GM19324 (cell line): ENCODE measurements around the gene TBCE.

Experiments
- ATAC-seq: cut with Tn5 transposase; IDR thresholded peaks from one replicate; pipeline ENCODE4 v1.9.1; 2021; ENCODE audit warnings: mild to moderate bottlenecking, moderate library complexity; ENCODE audit not compliant: unreplicated experiment, low FRiP score

The TBCE gene, protein sequence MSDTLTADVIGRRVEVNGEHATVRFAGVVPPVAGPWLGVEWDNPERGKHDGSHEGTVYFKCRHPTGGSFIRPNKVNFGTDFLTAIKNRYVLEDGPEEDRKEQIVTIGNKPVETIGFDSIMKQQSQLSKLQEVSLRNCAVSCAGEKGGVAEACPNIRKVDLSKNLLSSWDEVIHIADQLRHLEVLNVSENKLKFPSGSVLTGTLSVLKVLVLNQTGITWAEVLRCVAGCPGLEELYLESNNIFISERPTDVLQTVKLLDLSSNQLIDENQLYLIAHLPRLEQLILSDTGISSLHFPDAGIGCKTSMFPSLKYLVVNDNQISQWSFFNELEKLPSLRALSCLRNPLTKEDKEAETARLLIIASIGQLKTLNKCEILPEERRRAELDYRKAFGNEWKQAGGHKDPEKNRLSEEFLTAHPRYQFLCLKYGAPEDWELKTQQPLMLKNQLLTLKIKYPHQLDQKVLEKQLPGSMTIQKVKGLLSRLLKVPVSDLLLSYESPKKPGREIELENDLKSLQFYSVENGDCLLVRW

DNA sequence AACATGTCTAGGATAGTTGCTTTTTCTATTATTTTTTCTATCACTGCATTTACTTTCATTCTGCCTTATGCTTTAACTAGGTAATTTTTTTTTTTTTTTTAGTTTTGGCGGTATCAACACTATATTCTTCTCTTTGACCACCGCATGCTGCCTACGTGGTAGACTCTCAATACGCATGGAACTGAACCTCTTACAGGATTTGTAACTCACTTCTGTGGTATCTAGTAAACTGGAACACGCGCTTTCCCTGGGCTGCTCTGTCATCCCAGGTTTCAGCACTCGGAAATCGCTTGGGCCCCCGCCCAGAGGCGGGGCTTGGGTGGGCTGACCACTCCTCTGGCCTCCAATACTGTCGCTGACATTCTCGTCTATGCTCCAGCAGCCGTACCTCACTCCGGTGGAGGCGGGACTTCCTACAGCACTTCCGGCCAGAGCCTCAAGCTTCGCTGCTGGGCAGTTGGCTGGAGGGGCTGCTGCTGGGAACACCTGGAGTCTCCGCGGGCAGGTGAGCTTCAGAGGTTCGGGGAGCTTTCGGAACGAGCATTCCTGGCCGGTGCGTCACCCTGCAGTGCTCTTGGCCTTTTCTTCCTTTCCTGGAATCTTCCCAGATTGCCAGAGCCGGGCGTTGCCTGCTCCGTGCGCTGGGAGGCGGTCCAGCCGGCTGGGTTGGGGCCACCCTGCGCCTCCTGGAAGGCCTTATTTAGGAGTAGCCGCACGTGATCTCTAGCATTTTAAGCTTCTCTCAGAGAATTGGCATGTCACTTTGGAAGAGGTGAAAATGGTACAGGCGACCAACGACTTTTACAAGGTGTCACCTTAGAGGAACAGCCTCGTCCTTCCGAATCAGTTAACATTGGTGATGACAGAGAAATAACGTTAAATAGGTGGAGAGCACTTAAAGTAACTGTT, at the start of gene TBCE:
Gene TBCE, plus strand, starts transcription at position 428 of the 909 bp plus-strand sequence. CDS start 12,623 bp downstream, outside the sequence.
- peak; percentile 100 for ATAC-seq

DNA sequence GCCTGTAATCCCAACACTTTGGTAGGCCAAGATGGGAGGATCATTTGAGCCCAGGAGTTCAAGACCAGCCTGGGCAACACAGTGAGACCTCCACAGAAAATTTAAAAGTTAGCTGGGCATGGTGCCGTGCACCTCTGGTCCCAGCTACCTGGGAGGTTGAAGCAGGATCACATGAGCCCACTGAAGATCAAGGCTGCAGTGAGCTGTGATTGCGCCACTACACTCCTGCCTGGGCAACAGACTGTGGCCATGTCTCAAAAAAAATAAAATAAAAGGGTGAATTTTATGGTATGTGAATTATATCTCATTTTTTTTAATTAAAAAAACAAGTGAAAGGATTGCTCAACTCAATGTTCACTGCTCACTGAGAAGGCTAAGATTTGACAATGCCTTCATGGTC, 48.0 kb upstream of the TBCE start:
- ATAC-seq: no peak

DNA sequence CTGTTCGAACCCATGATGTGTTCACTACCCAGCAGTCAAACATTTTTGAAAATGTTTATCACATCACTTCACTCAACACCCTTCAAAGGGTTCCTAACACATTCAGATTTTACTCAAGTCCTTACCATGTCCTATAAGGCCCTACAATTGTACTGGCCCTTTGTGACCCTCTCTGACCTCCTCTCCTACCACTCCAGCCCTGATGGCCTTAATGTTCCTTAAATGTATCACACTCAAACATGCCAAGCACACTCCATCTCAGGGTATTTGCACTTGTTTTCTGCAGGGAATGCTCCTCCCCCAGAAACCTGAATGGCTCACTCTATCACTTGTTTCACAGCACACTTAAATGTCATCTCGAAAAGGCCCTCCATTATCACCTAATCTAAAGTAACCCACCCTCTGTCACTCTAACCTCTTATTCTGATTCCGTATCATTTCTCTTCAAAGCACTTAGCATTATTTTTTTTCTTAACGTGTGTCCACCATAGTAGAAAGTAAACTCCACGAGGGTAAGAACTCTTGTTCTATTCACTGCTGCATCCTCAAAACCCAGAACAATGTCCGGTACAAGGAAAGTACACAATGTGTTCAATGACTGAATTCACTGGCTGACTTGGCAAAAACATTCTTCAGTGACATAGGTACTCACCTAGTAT, 46.6 kb upstream of the TBCE start:
- ATAC-seq: no peak

DNA sequence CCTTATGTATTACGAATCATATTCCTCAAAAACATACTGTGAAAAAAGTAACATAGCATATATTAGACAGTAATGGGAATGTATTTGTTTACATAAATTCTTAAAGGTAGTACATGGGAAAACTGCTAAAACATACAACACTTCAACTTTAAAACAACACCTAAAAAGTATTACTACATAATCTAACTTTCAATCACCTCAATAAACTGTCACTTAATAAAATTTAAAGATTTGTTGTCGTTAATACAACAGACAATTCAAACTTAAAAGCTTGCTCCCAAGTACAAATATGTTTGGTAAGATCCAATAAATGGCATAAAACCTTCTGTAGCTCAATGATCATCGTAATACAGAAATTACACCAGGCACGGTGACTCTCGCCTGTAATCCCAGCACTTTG, 42.9 kb upstream of the TBCE start:
- no peak for ATAC-seq

DNA sequence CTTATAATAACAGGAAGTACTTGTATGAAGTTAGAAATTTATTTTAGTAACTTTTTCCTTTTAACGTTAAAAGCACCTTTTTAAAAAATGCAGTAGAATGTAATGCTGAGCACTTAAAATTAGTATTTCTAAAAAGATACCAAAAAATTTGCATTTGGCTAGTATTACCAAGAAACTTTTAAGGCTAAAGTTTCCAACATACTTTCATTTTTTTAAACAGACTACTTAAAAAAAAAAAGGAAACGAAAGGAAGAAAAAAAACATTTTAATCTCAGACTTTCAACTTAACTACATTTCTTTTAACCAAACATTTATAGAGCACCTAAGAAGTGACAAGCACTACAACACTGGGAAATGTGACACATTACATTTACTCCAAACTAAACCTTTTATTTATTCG, 42.1 kb upstream of the TBCE start:
- no peak for ATAC-seq

DNA sequence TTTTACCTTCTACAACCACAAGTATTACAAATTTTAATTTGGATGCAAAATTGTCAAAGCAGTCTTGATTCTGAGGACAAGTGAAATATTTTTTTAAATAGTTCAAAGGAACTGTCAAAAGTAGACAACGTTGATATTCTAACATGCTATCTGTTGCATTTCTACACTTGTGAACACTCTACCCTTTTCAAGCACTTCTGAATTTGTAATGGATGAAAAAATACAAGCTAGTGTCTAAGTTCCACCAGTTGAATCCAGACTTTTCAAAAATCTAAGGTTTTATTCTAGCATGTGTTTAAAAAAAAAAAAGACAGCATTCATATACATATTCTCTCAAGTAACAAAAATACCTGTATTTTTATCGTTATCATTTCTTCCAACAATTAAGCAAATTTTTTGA, 41.4 kb upstream of the TBCE start:
- no peak for ATAC-seq

DNA sequence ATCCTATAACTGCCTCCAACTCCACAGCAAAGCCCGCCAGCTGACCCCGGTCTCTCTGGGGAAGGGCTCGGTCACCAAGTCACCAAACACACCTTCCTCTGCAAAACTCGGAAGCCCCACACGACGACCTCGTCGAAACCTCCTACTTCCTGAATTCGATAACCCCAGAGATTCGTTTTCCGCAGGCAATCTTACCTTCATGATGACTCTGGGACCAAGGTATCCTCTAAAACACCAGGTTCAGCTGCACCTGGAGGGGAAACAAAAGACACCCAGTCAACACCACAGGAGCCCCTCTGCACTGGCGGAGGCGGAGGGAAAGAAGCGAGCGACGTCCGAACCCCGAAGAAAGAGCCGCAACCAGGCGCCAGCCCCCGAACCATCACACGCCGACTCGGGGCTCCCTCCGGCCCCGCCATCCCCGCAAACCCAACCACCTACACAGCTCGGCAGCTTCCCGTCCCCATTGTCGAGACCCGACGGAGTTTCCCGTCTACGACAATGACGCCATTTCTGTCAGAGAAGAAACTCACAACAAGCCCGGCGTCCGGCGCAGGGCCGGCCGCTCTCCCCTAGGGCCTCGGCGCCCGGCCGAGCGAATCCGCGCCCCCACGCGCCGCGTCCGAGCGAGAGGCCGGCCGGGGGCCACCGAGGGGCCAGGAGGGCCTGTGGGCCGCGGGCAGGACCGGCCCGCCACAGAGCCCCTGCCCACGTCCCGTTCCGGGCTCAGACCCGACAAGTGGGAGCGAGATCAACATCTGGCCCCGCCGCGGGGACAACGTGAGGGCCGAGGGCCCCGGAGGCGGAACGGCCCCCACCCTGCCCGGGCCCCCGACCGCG, 40.3 kb upstream of the TBCE start:
- no peak for ATAC-seq

DNA sequence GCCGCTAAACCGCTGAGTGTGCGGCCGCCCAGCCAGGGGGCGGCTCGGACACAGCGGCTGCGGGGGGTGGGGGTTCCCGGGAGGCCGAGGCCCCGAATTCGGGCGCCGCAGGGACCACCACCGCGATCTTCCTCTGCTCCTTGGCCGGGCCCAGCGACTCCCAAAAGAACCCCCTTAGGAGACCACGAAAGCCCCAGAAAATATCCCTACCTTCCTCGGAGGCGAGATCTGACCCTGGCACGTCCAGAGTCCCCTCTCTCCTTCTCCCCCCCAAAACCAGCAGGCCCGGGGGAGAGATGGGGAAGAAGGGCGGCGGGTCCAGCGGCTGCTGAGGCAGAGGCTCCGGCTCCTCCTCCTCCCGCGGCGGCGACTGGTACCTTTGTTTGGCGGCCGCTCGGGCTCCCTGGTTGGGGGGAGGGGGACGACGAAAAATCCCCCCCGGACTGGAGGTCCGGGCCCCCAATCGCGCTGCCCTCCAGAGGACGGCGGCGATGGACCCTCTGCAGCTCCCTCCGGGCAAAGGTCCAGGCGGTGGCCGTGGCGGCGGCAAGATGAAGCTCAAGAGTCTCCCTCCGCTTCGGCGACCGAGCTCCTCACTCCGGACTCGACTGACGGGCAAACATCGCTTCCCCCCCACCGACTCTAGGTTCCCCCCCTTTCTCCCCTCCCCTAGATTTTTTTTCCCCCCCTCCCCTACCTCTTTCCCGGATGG, 39.5 kb upstream of the TBCE start, which contains the start of gene ARID4B:
Gene ARID4B, minus strand, starts transcription at position 621 of the 712 bp plus-strand sequence. CDS start 1,260 bp downstream, outside the sequence.
- peak; percentile 11 for ATAC-seq

DNA sequence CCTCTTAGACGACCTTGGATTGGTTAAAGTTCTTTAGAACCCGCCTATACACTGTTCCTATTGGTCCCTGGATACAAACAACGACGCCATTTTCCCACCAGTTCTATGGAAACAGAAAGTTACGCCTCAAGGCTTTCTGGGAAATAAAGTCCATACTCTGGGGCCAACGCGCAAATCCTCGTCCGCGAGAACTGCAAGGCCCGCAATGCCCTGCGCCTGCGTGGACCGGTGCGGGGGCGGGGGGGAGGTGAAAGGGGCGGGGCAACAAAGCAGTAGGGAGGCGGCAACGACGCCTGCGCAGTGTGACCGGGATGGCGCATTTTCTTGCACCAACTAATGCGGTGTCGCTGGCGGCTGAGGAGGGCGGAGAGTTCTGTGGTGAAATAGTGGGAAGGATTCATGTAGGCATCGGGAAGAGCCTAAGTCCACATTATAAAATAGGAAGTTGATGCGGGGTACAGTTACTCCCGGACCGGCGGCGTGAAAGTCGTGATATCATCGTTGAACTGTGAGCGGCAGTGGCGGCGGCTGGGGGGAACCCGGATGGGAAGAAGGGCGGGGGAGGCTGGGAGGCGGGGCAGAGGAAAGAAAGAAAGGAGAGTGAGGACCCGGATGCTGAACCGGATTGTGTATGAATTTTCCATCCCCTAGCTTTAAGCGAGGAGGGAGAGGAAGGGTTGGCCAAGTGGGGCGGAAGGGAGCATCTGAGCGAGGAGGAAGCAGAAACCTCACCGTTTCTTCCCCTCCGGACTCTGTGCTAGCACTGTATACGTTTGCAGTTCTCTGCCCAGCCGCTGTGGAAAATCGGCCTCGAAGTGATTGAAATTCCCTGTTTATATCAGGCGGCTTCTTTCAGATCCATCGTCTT, 38.7 kb upstream of the TBCE start, which contains the start of gene GGPS1:
Gene GGPS1, plus strand, starts transcription at position 300 of the 868 bp plus-strand sequence. CDS start 6,695 bp downstream, outside the sequence.
- peak; percentile 73 for ATAC-seq

DNA sequence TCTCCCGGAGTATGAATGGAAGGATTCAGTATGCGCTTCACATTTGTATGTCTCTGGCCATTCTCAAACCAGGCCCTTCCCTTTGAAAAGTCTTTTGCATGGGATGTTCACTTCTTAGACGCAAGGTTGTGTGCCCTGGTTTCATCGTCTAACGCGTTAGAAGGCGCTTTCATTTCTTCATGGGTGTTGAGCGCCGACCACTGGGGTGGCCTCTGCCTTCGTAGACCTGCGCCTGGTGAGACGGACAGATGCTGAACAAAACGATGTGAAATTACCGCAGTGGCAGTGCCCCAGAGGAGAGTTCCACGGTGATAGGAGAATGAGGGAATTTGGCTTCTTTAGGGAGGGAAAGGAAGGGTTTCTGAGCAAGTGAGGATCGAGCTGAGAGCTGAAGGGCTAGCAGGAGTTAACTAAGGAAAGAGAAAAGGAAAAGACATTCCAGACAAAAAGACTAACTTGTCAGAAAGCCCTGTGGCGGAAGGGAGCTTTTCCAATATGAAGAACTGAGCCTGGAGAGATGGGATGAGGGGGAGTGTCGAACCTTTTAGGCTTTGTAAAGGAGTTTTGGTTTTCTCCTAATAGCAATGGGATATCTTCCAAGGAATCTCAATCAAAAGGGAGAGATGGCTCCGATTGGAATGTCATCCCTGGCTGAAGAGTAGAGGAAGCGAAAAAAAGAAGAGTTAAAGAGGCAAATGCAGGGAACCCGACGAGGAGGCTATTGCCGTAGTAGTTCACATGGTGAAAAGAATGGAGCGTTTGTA, 37.9 kb upstream of the TBCE start:
- ATAC-seq: peak; percentile 10

DNA sequence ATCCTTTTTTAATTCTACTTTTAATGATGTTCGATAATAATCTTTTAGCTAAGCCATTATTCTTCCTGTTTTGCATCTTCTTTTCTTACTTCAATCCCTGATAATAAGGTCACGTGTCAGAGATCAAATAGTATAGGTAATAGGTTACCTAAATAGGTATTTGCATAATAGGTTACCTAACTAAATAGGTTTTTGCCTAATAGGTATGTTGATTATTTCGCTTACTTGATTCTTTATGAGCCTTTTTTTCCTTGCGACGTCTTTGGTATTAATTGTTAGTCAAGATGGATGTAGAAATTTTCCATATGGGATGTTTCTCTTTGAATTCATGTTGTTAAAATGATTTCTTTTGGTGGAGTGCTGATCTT, 36.3 kb upstream of the TBCE start:
- no peak for ATAC-seq

DNA sequence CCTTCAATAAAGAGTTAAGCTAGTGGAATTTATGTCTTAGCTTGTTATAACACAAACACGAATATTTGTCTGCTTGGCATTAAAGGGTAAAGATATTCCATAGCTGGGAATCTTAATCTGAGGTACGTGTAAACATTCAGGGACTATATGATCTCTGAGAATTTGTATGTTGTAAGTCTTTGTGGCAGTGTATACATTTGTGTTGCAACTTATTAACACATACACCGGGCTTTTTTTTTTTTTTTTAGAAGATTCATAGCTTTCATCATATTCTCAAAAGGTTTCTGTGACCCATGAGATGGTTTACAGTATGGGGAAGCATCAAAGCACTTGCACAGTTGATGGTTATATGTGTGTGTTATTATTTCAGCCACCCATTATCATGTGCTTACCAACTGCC, 35.8 kb upstream of the TBCE start:
- no peak for ATAC-seq

DNA sequence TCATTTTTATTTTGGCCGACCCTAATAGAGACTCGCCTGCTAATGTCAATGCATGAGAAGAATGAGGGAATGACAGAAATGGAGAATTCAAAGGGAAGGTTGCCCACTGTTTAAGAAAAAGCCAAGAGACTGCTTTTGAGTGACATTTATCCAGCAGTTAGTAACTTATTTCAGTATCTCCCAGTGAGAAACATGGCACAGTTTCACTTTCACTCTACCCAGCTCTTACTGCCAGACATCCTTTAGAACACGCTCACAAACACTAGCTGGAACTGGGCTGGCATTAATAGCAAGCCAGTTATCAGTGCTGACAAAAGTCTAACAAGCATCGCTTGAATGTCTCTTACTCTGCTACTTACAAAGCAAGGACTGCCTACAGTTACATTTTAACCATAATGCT, 30.3 kb upstream of the TBCE start:
- no peak for ATAC-seq

DNA sequence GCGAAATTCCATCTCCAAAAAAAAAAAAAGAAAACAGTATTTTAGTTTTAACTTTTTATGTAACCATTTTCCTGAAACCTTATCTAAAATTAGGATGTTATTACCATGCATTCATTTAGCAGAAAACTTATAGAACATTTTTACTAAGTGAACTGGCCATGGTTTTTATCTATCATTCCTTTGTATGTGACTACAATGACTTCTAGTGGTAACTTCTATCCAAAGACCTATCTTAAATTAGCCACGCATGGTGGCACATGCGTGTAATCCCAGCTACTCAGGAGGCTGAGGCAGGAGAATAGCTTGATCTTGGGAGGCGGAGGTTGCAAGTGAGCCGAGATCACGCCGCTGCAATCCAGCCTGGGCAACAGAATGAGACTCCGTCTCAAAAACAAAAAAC, 27.5 kb upstream of the TBCE start:
- ATAC-seq: no peak

DNA sequence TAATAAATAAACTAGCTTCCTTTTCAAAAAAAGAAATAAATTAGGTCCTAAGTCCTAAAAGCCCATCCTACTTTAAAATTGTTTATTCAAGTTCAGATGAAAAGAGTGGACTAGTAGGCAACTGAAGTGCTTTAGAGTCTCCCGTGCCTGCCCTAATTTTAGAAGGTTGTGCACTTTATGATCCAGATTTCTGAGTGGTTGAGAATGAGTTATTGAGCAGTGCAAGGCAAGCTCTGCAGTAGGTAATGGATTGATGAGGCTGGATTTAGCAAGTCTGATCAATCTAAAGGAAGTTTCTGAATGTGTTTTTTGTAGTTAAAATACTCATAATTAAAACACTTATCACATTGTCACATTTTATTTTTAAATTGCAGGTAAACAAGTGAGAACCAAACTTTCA, 25.9 kb upstream of the TBCE start:
- ATAC-seq: no peak

DNA sequence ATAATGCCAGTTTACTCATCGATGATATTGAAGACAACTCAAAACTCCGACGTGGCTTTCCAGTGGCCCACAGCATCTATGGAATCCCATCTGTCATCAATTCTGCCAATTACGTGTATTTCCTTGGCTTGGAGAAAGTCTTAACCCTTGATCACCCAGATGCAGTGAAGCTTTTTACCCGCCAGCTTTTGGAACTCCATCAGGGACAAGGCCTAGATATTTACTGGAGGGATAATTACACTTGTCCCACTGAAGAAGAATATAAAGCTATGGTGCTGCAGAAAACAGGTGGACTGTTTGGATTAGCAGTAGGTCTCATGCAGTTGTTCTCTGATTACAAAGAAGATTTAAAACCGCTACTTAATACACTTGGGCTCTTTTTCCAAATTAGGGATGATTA, 25.2 kb upstream of the TBCE start:
- no peak for ATAC-seq

DNA sequence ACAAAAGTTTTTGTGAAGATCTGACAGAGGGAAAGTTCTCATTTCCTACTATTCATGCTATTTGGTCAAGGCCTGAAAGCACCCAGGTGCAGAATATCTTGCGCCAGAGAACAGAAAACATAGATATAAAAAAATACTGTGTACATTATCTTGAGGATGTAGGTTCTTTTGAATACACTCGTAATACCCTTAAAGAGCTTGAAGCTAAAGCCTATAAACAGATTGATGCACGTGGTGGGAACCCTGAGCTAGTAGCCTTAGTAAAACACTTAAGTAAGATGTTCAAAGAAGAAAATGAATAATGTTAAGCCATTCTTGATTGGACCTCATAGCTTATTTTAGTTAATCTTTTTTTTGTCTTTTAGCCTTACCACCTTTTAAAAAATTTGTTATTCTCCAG, 24.8 kb upstream of the TBCE start:
- ATAC-seq: no peak
